IMR-90 (cell line): ENCODE measurements around the gene CLIC3. TPM values are rescaled to one million over a fixed set of nuclear protein-coding genes. Genes with fewer than 3 reads are reported as not detected.

Source experiments
- ATAC-seq: fragments of 200-7000 bp; cut with Tn5 transposase; 2 replicates; pipeline ENCODE4 v1.9.1; 2020; ENCODE audit warnings: low read depth, mild to moderate bottlenecking, moderate library complexity
- BruUV-seq: library from RNA; stranded (reverse); fragments of 400-500 nt; replicated peaks from 2 replicates; lab custom pipeline; 2021; lab: Mats Ljungman, UMichigan
- CTCF ChIA-PET: fragments of 300-600 bp; formaldehyde crosslinking; extraction: SDS; loops from one replicate; lab custom pipeline; 2021; ENCODE audit warnings: antibody characterized with exemption; lab: Yijun Ruan, JAX
- POLR2A ChIA-PET: fragments of 300-600 bp; sonication (Branson Sonifier 250); formaldehyde crosslinking; loops from one replicate; lab custom pipeline; 2022; ENCODE audit warnings: antibody characterized with exemption; ENCODE audit not compliant: unreplicated experiment; lab: Charles Lee
- DNase-seq: peaks from one replicate; pipeline ENCODE4 v3.0.0; 2013
- H2AFZ ChIP-seq: replicated peaks from 2 replicates; pipeline ENCODE3; 2013; ENCODE audit warnings: low read length, mild to moderate bottlenecking; ENCODE audit not compliant: poor library complexity
- H2AK5ac ChIP-seq: 2 replicates; pipeline ENCODE4 v1.6.1; 2013; ENCODE audit warnings: low read depth, low read length, inconsistent platforms
- H2AK9ac ChIP-seq: replicated peaks from 2 replicates; pipeline ENCODE3; 2013; ENCODE audit warnings: mild to moderate bottlenecking, low read depth, low read length, moderate library complexity; ENCODE audit not compliant: poor library complexity
- H2BK120ac ChIP-seq: 2 replicates; pipeline ENCODE4 v1.6.1; 2013; ENCODE audit warnings: low read depth, low read length, inconsistent platforms
- H2BK15ac ChIP-seq: 3 replicates; pipeline ENCODE4 v1.6.1; 2013; ENCODE audit warnings: low read depth, low read length, inconsistent platforms
- H2BK20ac ChIP-seq: 2 replicates; pipeline ENCODE4 v1.6.1; 2013; ENCODE audit warnings: low read depth, mild to moderate bottlenecking, inconsistent platforms, low read length, moderate library complexity
- H2BK5ac ChIP-seq: 2 replicates; pipeline ENCODE4 v1.6.1; 2013; ENCODE audit warnings: mild to moderate bottlenecking, low read depth, low read length, inconsistent platforms; ENCODE audit not compliant: poor library complexity, severe bottlenecking
- H3K14ac ChIP-seq: replicated peaks from 2 replicates; pipeline ENCODE4 v1.6.1; 2013; ENCODE audit warnings: low read depth, low read length, inconsistent platforms
- H3K18ac ChIP-seq: 2 replicates; pipeline ENCODE4 v1.6.1; 2013; ENCODE audit warnings: low read depth, low read length, control low read depth
- H3K23ac ChIP-seq: 2 replicates; pipeline ENCODE4 v1.6.1; 2013; ENCODE audit warnings: low read depth, low read length, inconsistent platforms
- H3K27ac ChIP-seq: 2 replicates; pipeline ENCODE4 v1.5.1; 2013; ENCODE audit warnings: mild to moderate bottlenecking, control low read depth, low read length; ENCODE audit not compliant: insufficient read depth
- H3K27me3 ChIP-seq: 2 replicates; pipeline ENCODE4 v1.6.1; 2013; ENCODE audit warnings: low read length; ENCODE audit not compliant: control insufficient read depth, insufficient read depth
- H3K36me3 ChIP-seq: 2 replicates; pipeline ENCODE4 v1.6.1; 2013; ENCODE audit warnings: low read length, mixed read lengths; ENCODE audit not compliant: control insufficient read depth, insufficient read depth
- H3K4ac ChIP-seq: 2 replicates; pipeline ENCODE4 v1.6.1; 2013; ENCODE audit warnings: low read depth, low read length, inconsistent platforms
- H3K4me1 ChIP-seq: 2 replicates; pipeline ENCODE4 v1.6.1; 2013; ENCODE audit warnings: low read length, mixed read lengths; ENCODE audit not compliant: control insufficient read depth, insufficient read depth
- H3K4me2 ChIP-seq: 2 replicates; pipeline ENCODE4 v1.6.1; 2013; ENCODE audit warnings: low read depth, mild to moderate bottlenecking, control low read depth, low read length, moderate library complexity
- H3K4me3 ChIP-seq: 2 replicates; pipeline ENCODE4 v1.5.1; 2013; ENCODE audit warnings: low read depth, mild to moderate bottlenecking, control low read depth, low read length, moderate library complexity; ENCODE audit not compliant: insufficient read depth
- H3K56ac ChIP-seq: 2 replicates; pipeline ENCODE4 v1.6.1; 2013; ENCODE audit warnings: low read length, inconsistent platforms; ENCODE audit not compliant: insufficient read depth; ENCODE audit errors: extremely low read depth
- H3K79me1 ChIP-seq, 2 experiments: 2 replicates each; pipeline ENCODE4 v1.6.1; 2013; ENCODE audit warnings: low read length in 2 of 2, inconsistent platforms in 1 of 2, low read depth in 1 of 2
- H3K9ac ChIP-seq: 2 replicates; pipeline ENCODE4 v1.6.1; 2013; ENCODE audit warnings: low read depth, low read length, control low read depth
- H3K9me1 ChIP-seq: 2 replicates; pipeline ENCODE4 v1.6.1; 2013; ENCODE audit warnings: low read length, inconsistent platforms; ENCODE audit not compliant: insufficient read depth
- H3K9me3 ChIP-seq: 2 replicates; pipeline ENCODE4 v1.6.1; 2013; ENCODE audit warnings: low read length; ENCODE audit not compliant: control insufficient read depth, insufficient read depth
- H4K20me1 ChIP-seq: 2 replicates; pipeline ENCODE4 v1.6.1; 2013; ENCODE audit warnings: low read length, inconsistent platforms; ENCODE audit not compliant: insufficient read depth
- H4K5ac ChIP-seq: 2 replicates; pipeline ENCODE4 v1.6.1; 2013; ENCODE audit warnings: mild to moderate bottlenecking, low read depth, low read length, control low read depth
- H4K8ac ChIP-seq, 2 experiments: 2 replicates each; pipeline ENCODE4 v1.6.1; 2013; ENCODE audit warnings: low read depth in 2 of 2, low read length in 2 of 2, control low read depth in 1 of 2, inconsistent platforms in 1 of 2
- H4K91ac ChIP-seq: 2 replicates; pipeline ENCODE4 v1.6.1; 2013; ENCODE audit warnings: low read depth, low read length, inconsistent platforms; ENCODE audit not compliant: insufficient read depth
- BHLHE40 ChIP-seq: fragments of 150-350 bp; IDR thresholded peaks from 2 replicates; pipeline ENCODE4 v1.6.1; 2016; ENCODE audit warnings: mild to moderate bottlenecking, low read depth, low read length
- CEBPB ChIP-seq: IDR thresholded peaks from 2 replicates; pipeline ENCODE4 v1.6.1; 2012; ENCODE audit warnings: low read depth, low read length, improper control_type of control experiment
- CHD1 ChIP-seq: IDR thresholded peaks from 2 replicates; pipeline ENCODE4 v1.6.1; 2012; ENCODE audit warnings: low read depth, low read length, improper control_type of control experiment
- MAFK ChIP-seq: IDR thresholded peaks from 2 replicates; pipeline ENCODE4 v1.6.1; 2012; ENCODE audit warnings: low read depth, low read length, improper control_type of control experiment
- MXI1 ChIP-seq: IDR thresholded peaks from 2 replicates; pipeline ENCODE4 v1.6.1; 2012; ENCODE audit warnings: low read depth, mild to moderate bottlenecking, low read length, moderate library complexity, borderline replicate concordance
- NFE2L2 ChIP-seq: fragments of 150-350 bp; IDR thresholded peaks from 2 replicates; pipeline ENCODE4 v1.6.1; 2016; ENCODE audit warnings: low read depth, mild to moderate bottlenecking, low read length
- POLR2A ChIP-seq: IDR thresholded peaks from 2 replicates; pipeline ENCODE4 v1.6.1; 2012; ENCODE audit warnings: mild to moderate bottlenecking, low read depth, low read length
- RAD21 ChIP-seq: IDR thresholded peaks from 2 replicates; pipeline ENCODE4 v1.6.1; 2012; ENCODE audit warnings: low read length, improper control_type of control experiment
- RCOR1 ChIP-seq: IDR thresholded peaks from 2 replicates; pipeline ENCODE4 v1.6.1; 2012; ENCODE audit warnings: mild to moderate bottlenecking, low read length, improper control_type of control experiment; ENCODE audit not compliant: insufficient replicate concordance
- RFX5 ChIP-seq: IDR thresholded peaks from 2 replicates; pipeline ENCODE4 v1.8.0; 2012; ENCODE audit warnings: low read depth, mild to moderate bottlenecking, low read length, moderate library complexity
- WGBS, 2 experiments: methylation state at CpG; one replicate each; pipeline versions ENCODE4 v1.1.5 to v1.1.7; 2013; ENCODE audit warnings: missing lambda C conversion rate in 2 of 2; ENCODE audit not compliant: insufficient read length in 1 of 2; ENCODE audit errors: extremely low coverage in 2 of 2; 5-methylcytosine and 5-hydroxymethylcytosine counted together
- dilution Hi-C: fragments of 300-500 bp; cut with HindIII; formaldehyde crosslinking; loops from one replicate; pipeline ENCODE4 v1.14.3; 2018; ENCODE audit warnings: low sequenced_read_pairs; ENCODE audit not compliant: unreplicated experiment
- in situ Hi-C: fragments of 300-500 bp; cut with MboI; formaldehyde crosslinking; loops from 3 replicates; pipeline ENCODE4 v1.14.3; 2019; ENCODE audit warnings: low sequenced_read_pairs, inconsistent platforms, mixed read lengths
- intact Hi-C: fragments of 100-400 bp; cut with micrococcal nuclease; formaldehyde crosslinking; loops from 2 replicates; pipeline ENCODE4 v1.10.0; 2022
- polyA plus RNA-seq, 3 experiments: library from polyadenylated mRNA; depleted of rRNA; stranded (reverse); fragments of >200 nt; gene quantifications; 2 replicates each; pipeline ENCODE4 v1.2.3, GENCODE V29; 2012; ENCODE audit warnings: low replicate concordance in 1 of 3
- total RNA-seq: library from RNA; depleted of rRNA; stranded (reverse); fragments of >200 nt; gene quantifications from 2 replicates; pipeline ENCODE4 v1.2.3, GENCODE V29; 2012

Gene CLIC3
- total and polyA plus RNA-seq, 2 of the 4 experiments (the other 2 are of a cell fraction): 0.18 to 1.7 TPM

DNA sequence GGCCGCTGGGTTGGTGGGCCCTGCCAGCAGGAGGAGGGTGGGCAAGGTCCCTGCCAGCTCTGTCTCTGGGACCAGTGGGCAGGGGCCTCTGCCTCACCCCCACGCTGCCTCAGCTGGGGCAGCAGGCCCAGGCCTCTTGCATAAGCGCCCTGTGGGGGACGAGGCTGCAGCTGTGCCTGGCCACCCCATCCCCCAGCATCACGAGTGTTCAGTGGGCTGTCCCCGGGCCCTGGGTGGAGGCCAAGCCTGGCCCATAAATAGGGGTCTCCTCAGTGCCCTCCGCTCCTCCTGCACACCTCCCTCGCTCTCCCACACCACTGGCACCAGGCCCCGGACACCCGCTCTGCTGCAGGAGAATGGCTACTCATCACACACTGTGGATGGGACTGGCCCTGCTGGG is 19.1 kb downstream of the CLIC3 start, which contains the start of gene PTGDS:
Gene PTGDS, plus strand, starts transcription at position 282 of the 400 bp plus-strand sequence. Its CDS starts 75 bp downstream, at position 357.
- Histone ChIP-seq H3K9ac (peak within 1 kb of the TSS; percentile 48; the same call in 1 of the 2 replicates), H4K20me1 (no peaks in the 10 kb centered on the region), H3K36me3 (no peaks in the 10 kb centered on the region), H3K79me1 (no peaks in the 10 kb centered on the region), H3K18ac (peak within 1 kb of the TSS; percentile 61; the same call in 1 of the 2 replicates), H4K8ac (peak within 1 kb of the TSS; percentile 27 to 58; a peak in 2 of 4 replicates), H3K27me3 (peaks cover 12% of the 10 kb centered on the region; the same call in 1 of the 2 replicates), H2BK15ac (no peak within 1 kb of the TSS), H2BK5ac (no peak within 1 kb of the TSS), H4K5ac (peak within 1 kb of the TSS; percentile 50; the same call in 1 of the 2 replicates), H3K4me1 (peaks cover 7% of the 10 kb centered on the region; the same call in 1 of the 2 replicates), H2AK9ac (peak within 1 kb of the TSS; percentile 51), H3K4me2 (peak within 1 kb of the TSS; percentile 87), H3K4ac (0 out of 2 replicates have a peak within 1 kb of the TSS, but pooled peaks have one; percentile 24), H3K27ac (peak within 1 kb of the TSS; percentile 12; the same call in 1 of the 2 replicates), H2AFZ (peak within 1 kb of the TSS; percentile 89), H3K9me3 (no peaks in the 10 kb centered on the region), H3K56ac (no peak within 1 kb of the TSS), H2AK5ac (peak within 1 kb of the TSS; percentile 54), H2BK120ac (peak within 1 kb of the TSS; percentile 10; the same call in 1 of the 2 replicates), H3K14ac (no peak within 1 kb of the TSS), H3K9me1 (no peaks in the 10 kb centered on the region), H3K4me3 (peak within 1 kb of the TSS; percentile 60), H2BK20ac (no peak within 1 kb of the TSS), H3K23ac (no peak within 1 kb of the TSS; the same call in 1 of the 2 replicates), H4K91ac (no peak within 1 kb of the TSS)
- dilution Hi-C loops: no loop called here
- ChIA-PET CTCF (no interaction called here), POLR2A (no interaction called here)
- DNase-seq: peak; percentile 13
- TF ChIP-seq RFX5: no peak
- no peak for TF ChIP-seq MAFK
- no peak for TF ChIP-seq NFE2L2
- no peak for TF ChIP-seq BHLHE40
- TF ChIP-seq MXI1: no peak
- no peak for TF ChIP-seq RCOR1
- no peak for TF ChIP-seq RAD21
- no peak for TF ChIP-seq POLR2A
- no peak for TF ChIP-seq CEBPB
- TF ChIP-seq CHD1: no peak
- peak; percentile 30 for ATAC-seq
- BruUV-seq: no TSS peak
- intact Hi-C loops: no loop called here
- in situ Hi-C loops: no loop called here
- 19% methylated on average over 4 of the region's 10 CpGs; no CpG with 5 or more reads in 1 of the 2 experiments for WGBS, 2 experiments
